ENCODE results near the gene SFMBT2. TPM values are rescaled to one million over a fixed set of nuclear protein-coding genes. Genes with fewer than 3 reads are reported as not detected.

Gene SFMBT2
- total and polyA plus RNA-seq, 2 of the 13 experiments (the other 11 are each of a cell fraction or from before 2014, with no cell fraction given), result 0.01 to 0.02 TPM

GRCh38 chr10:7388602-7389001, 22.2 kb downstream of the SFMBT2 start:
- FAIRE-seq (no peak), ATAC-seq (no peak), DNase-seq (ENCODE audit: low spot score) (no peak)
- 19% methylated on average over 4 of the region's 4 CpGs for WGBS (ENCODE audit: low lambda C conversion rate)
- TF ChIP-seq ZNF33A (CRISPR knock-in tag; IDR thresholded peaks at IDR 0.05; ENCODE audit: borderline replicate concordance) (no peak), TFAP4 (IDR thresholded peaks at IDR 0.05; ENCODE audit: borderline replicate concordance, low read depth) (no peak), STAT6 (CRISPR knock-in tag; IDR thresholded peaks at IDR 0.05; ENCODE audit: borderline replicate concordance) (no peak), CBFB (CRISPR knock-in tag; IDR thresholded peaks at IDR 0.05) (no peak), MTF1 (CRISPR knock-in tag; IDR thresholded peaks at IDR 0.05) (no peak), NFYC (CRISPR knock-in tag; IDR thresholded peaks at IDR 0.05) (no peak)
- H3K27me3 ChIP-seq (ENCODE audit: control insufficient read depth in 1 of 2, insufficient read depth in 2 of 2, low read length in 2 of 2), result peaks cover 0 to 12% of the 10 kb centered on the region in 2 experiments; a peak in 1 of 5 replicates
- BruUV-seq (replicated peaks), result no TSS peak
- ChIA-PET POLR2A (no interaction called here), CTCF (ENCODE audit: low intra/inter-chr PET ratio, low total read pairs) (no interaction called here)
- no peaks in the 10 kb centered on the region for H3K4me1 ChIP-seq (ENCODE audit: insufficient read depth, low read length)
- H3K36me3 ChIP-seq (replicated peaks in 1 of 2; ENCODE audit: control insufficient read depth in 1 of 2, insufficient read depth in 2 of 2, low read length in 2 of 2), result no peaks in the 10 kb centered on the region
- H3K79me2 ChIP-seq (ENCODE audit: insufficient read depth, low read length), result no peaks in the 10 kb centered on the region
- H3K27ac ChIP-seq (ENCODE audit: extremely low read length, insufficient read depth, low read length), result no peak overlapping the region
- H3K9ac ChIP-seq (ENCODE audit: insufficient read depth, low read depth, low read length), result no peak overlapping the region
- H3K4me3 ChIP-seq (replicated peaks in 1 of 3; ENCODE audit: insufficient read depth in 1 of 3, low read depth in 2 of 3, low read length in 3 of 3), result no peak overlapping the region
- in situ Hi-C loops (cut with HindIII; ENCODE audit: extremely low pct_ligation_motif_present, low pct_unique_long_range_greater_than_20kb), result no loop called here
- H3K9me3 ChIP-seq (ENCODE audit: low read length), result no peaks in the 10 kb centered on the region
- intact Hi-C loops (cut with micrococcal nuclease; ENCODE audit: unreplicated experiment), result no loop called here
- no peak overlapping the region for H3K4me2 ChIP-seq (ENCODE audit: low read depth, low read length)
- H2AFZ ChIP-seq (ENCODE audit: low read length), result no peak overlapping the region
- H4K20me1 ChIP-seq (ENCODE audit: insufficient read depth, low read length), result no peaks in the 10 kb centered on the region

All from HepG2 (cell line).